SH-SY5Y (cell line): ENCODE measurements around the gene NTRK1.

Experiments
- GATA2 ChIP-seq: IDR thresholded peaks from 2 replicates; pipeline ENCODE4 v1.6.1; 2011; ENCODE audit warnings: mild to moderate bottlenecking, low read depth, low read length
- GATA3 ChIP-seq: IDR thresholded peaks from 2 replicates; pipeline ENCODE4 v1.6.1; 2011; ENCODE audit warnings: low read depth, mild to moderate bottlenecking, low read length, moderate library complexity

GRCh38 chr1:156881101-156881500, 20.4 kb downstream of the NTRK1 start:
- TF ChIP-seq GATA2 (no peak), GATA3 (no peak)
